ENCODE results near the gene ZNF766.

The ZNF766 gene

GRCh38 chr19:52269338-52270261 is at the start of gene ZNF766:
ZNF766 (plus strand) TSS chr19:52269587; CDS start chr19:52269614, 27 bp downstream.
- Mint-ChIP-seq H3K4me1 (peaks cover 25% of the 10 kb centered on the region), H3K4me3 (peak within 1 kb of the TSS; percentile 100), H3K36me3 (ENCODE audit: low read depth) (peaks cover 52% of the 10 kb centered on the region), H3K9me3 (peaks cover 72% of the 10 kb centered on the region), H3K27me3 (ENCODE audit: low read depth, poor library complexity) (peaks cover 13% of the 10 kb centered on the region), H3K27ac (peak within 1 kb of the TSS; percentile 99)
- no peak for TF ChIP-seq CTCF (IDR thresholded peaks at IDR 0.05)
- peak; percentile 98 for DNase-seq

GRCh38 chr19:52219611-52220010 is 49.8 kb upstream of the ZNF766 start:
- no peaks in the 10 kb centered on the region for H3K9me3 Mint-ChIP-seq
- H3K27me3 Mint-ChIP-seq (ENCODE audit: low read depth, poor library complexity), result no peaks in the 10 kb centered on the region
- TF ChIP-seq CTCF (IDR thresholded peaks at IDR 0.05), result no peak
- H3K36me3 Mint-ChIP-seq (ENCODE audit: low read depth), result peaks cover 77% of the 10 kb centered on the region
- no peak for DNase-seq
- H3K4me3 Mint-ChIP-seq, result no peak overlapping the region
- peaks cover 3% of the 10 kb centered on the region for H3K4me1 Mint-ChIP-seq
- peak overlapping the region; percentile 54 for H3K27ac Mint-ChIP-seq

- Mint-ChIP-seq H3K4me1 (no peaks in the 10 kb centered on the region), H3K9me3 (no peaks in the 10 kb centered on the region), H3K27me3 (ENCODE audit: low read depth, poor library complexity) (no peaks in the 10 kb centered on the region), H3K36me3 (ENCODE audit: low read depth) (peaks cover 85% of the 10 kb centered on the region), H3K4me3 (no peak overlapping the region), H3K27ac (no peak overlapping the region)
- no peak for TF ChIP-seq CTCF (IDR thresholded peaks at IDR 0.05)
- no peak for DNase-seq
These were observed 48.4 kb upstream of the ZNF766 start for GRCh38 chr19:52221031-52221430.

- H3K9me3 Mint-ChIP-seq, result no peaks in the 10 kb centered on the region
These were observed 47.5 kb upstream of the ZNF766 start for GRCh38 chr19:52221831-52222375.

GRCh38 chr19:52224211-52224610 is 45.2 kb upstream of the ZNF766 start:
- H3K27me3 Mint-ChIP-seq (ENCODE audit: low read depth, poor library complexity), result no peaks in the 10 kb centered on the region
- H3K4me1 Mint-ChIP-seq, result no peaks in the 10 kb centered on the region

More at GRCh38 chr19:52221831-52222375, 47.5 kb upstream of the ZNF766 start:
- Mint-ChIP-seq H3K27me3 (ENCODE audit: low read depth, poor library complexity) (no peaks in the 10 kb centered on the region), H3K27ac (no peak overlapping the region), H3K4me3 (no peak overlapping the region), H3K4me1 (no peaks in the 10 kb centered on the region), H3K36me3 (ENCODE audit: low read depth) (peaks cover 87% of the 10 kb centered on the region)
- no peak for TF ChIP-seq CTCF (IDR thresholded peaks at IDR 0.05)
- no peak for DNase-seq

More at GRCh38 chr19:52224211-52224610, 45.2 kb upstream of the ZNF766 start:
- H3K9me3 Mint-ChIP-seq, result no peaks in the 10 kb centered on the region
- H3K36me3 Mint-ChIP-seq (ENCODE audit: low read depth), result peaks cover 91% of the 10 kb centered on the region
- H3K4me3 Mint-ChIP-seq, result no peak overlapping the region
- no peak overlapping the region for H3K27ac Mint-ChIP-seq
- no peak for TF ChIP-seq CTCF (IDR thresholded peaks at IDR 0.05)
- no peak for DNase-seq
